ENCODE data around the gene MRPL49. TPM values are rescaled to one million over a fixed set of nuclear protein-coding genes. Genes with fewer than 3 reads are reported as not detected.

Gene MRPL49
- total and polyA plus RNA-seq, 2 donors (not counting 1 experiment from before 2014, with no cell fraction given) = 39.6 to 48.5 TPM

- CTCF ChIA-PET = no interaction called here
- POLR2A ChIA-PET = interaction anchor here (1.2 to 1.4 kb wide), 2 partner anchors 30 to 175 kb away, joined by 3 to 5 read pairs; partner anchors contain the start of genes POLA2 and ZNHIT2
- 89% methylated on average over 2 of the region's 9 CpGs for WGBS (ENCODE audit: insufficient coverage)
- Histone ChIP-seq H3K27me3 (replicated peaks in 1 of 4; ENCODE audit: control extremely low read depth in 1 of 4, control insufficient read depth in 3 of 4, insufficient read depth in 4 of 4, low read length in 3 of 4) (no peaks in the 10 kb centered on the region), H4K20me1 (ENCODE audit: control insufficient read depth, insufficient read depth, low read length, poor library complexity, severe bottlenecking) (peaks cover 8% of the 10 kb centered on the region), H3K4me3 (ENCODE audit: control extremely low read depth in 1 of 5, extremely low read depth in 1 of 5, insufficient read depth in 1 of 5, low read depth in 2 of 5, low read length in 4 of 5) (no peak overlapping the region), H3K9ac (ENCODE audit: low read length) (no peak overlapping the region), H3K4me2 (replicated peaks; ENCODE audit: low read depth, low read length, poor library complexity, severe bottlenecking) (no peak overlapping the region), H3K27ac (ENCODE audit: low read length in 2 of 2) (no peak overlapping the region), H3K9me3 (ENCODE audit: control extremely low read depth in 1 of 3, control insufficient read depth in 2 of 3, insufficient read depth in 1 of 3, low read length in 2 of 3) (no peaks in the 10 kb centered on the region), H3K4me1 (ENCODE audit: control insufficient read depth in 2 of 2, insufficient read depth in 2 of 2, low read length in 2 of 2) (peaks cover 12 to 19% of the 10 kb centered on the region in 2 donors), H3K79me2 (ENCODE audit: control insufficient read depth, insufficient read depth, low read length) (peaks cover 21% of the 10 kb centered on the region), H2AFZ (ENCODE audit: insufficient read depth, low read depth, low read length, poor library complexity, severe bottlenecking) (no peak overlapping the region), H3K36me3 (replicated peaks in 1 of 2; ENCODE audit: control extremely low read depth in 1 of 2, control insufficient read depth in 1 of 2, extremely low read depth in 1 of 2, insufficient read depth in 2 of 2, low read length in 1 of 2) (peaks cover 0 to 47% of the 10 kb centered on the region in 2 experiments)
- intact Hi-C loops (cut with micrococcal nuclease) = no loop called here
- no peaks in the 10 kb centered on the region for H3K27me3 Mint-ChIP-seq
- no peaks in the 10 kb centered on the region for H3K9me3 Mint-ChIP-seq (ENCODE audit: insufficient read depth)
- TF ChIP-seq CTCF (IDR thresholded peaks at IDR 0.05) (no peak), EZH2 (IDR thresholded peaks at IDR 0.05; ENCODE audit: borderline replicate concordance, insufficient read depth, low read depth, low read length, poor library complexity, severe bottlenecking) (no peak)
- DNase-seq (no peak), ATAC-seq (ENCODE audit: low read depth) (no peak)
- H3K4me1 Mint-ChIP-seq = peaks cover 28% of the 10 kb centered on the region
- no peak overlapping the region for H3K27ac Mint-ChIP-seq
- H3K4me3 Mint-ChIP-seq = no peak overlapping the region
Observed at GRCh38 chr11:65086809-65087208, 35.3 kb upstream of the MRPL49 start.

- DNase-seq = no peak
- Histone ChIP-seq H4K20me1 (ENCODE audit: control insufficient read depth, insufficient read depth, low read length, poor library complexity, severe bottlenecking) (peaks cover 8% of the 10 kb centered on the region), H3K9me3 (ENCODE audit: control extremely low read depth in 1 of 3, control insufficient read depth in 2 of 3, insufficient read depth in 1 of 3, low read length in 2 of 3) (no peaks in the 10 kb centered on the region), H3K4me1 (ENCODE audit: control insufficient read depth in 2 of 2, insufficient read depth in 2 of 2, low read length in 2 of 2) (peaks cover 12 to 19% of the 10 kb centered on the region in 2 donors), H3K36me3 (replicated peaks in 1 of 2; ENCODE audit: control extremely low read depth in 1 of 2, control insufficient read depth in 1 of 2, extremely low read depth in 1 of 2, insufficient read depth in 2 of 2, low read length in 1 of 2) (peaks cover 0 to 47% of the 10 kb centered on the region in 2 experiments), H3K79me2 (ENCODE audit: control insufficient read depth, insufficient read depth, low read length) (peaks cover 21% of the 10 kb centered on the region), H2AFZ (ENCODE audit: insufficient read depth, low read depth, low read length, poor library complexity, severe bottlenecking) (no peak overlapping the region), H3K9ac (ENCODE audit: low read length) (no peak overlapping the region), H3K4me3 (ENCODE audit: control extremely low read depth in 1 of 5, extremely low read depth in 1 of 5, insufficient read depth in 1 of 5, low read depth in 2 of 5, low read length in 4 of 5) (no peak overlapping the region), H3K27ac (ENCODE audit: low read length in 2 of 2) (no peak overlapping the region), H3K4me2 (replicated peaks; ENCODE audit: low read depth, low read length, poor library complexity, severe bottlenecking) (no peak overlapping the region), H3K27me3 (replicated peaks in 1 of 4; ENCODE audit: control extremely low read depth in 1 of 4, control insufficient read depth in 3 of 4, insufficient read depth in 4 of 4, low read length in 3 of 4) (no peaks in the 10 kb centered on the region)
- ChIA-PET POLR2A (interaction anchor here (1.4 kb wide), 1 partner anchor 30 kb away, joined by 5 read pairs; the partner anchor contains the start of gene ZNHIT2), CTCF (no interaction called here)
- intact Hi-C loops (cut with micrococcal nuclease) = no loop called here
- WGBS (ENCODE audit: insufficient coverage) = 96% methylated on average over 11 of the region's 11 CpGs
- TF ChIP-seq CTCF (IDR thresholded peaks at IDR 0.05) (no peak), EZH2 (IDR thresholded peaks at IDR 0.05; ENCODE audit: borderline replicate concordance, insufficient read depth, low read depth, low read length, poor library complexity, severe bottlenecking) (no peak)
- H3K27ac Mint-ChIP-seq = no peak overlapping the region
- ATAC-seq (ENCODE audit: low read depth) = no peak
- no peaks in the 10 kb centered on the region for H3K27me3 Mint-ChIP-seq
- no peak overlapping the region for H3K4me3 Mint-ChIP-seq
- no peaks in the 10 kb centered on the region for H3K9me3 Mint-ChIP-seq (ENCODE audit: insufficient read depth)
- H3K4me1 Mint-ChIP-seq = peaks cover 28% of the 10 kb centered on the region
Observed at GRCh38 chr11:65087216-65087615, 34.9 kb upstream of the MRPL49 start.

All from B cell (primary cell).